DMS114 treated with DMSO at 0.1 percent for 48 hours (cell line): ENCODE measurements around the gene LRPAP1.

ENCODE experiments used
- DNase-seq: peaks from one replicate; lab custom pipeline; 2025; ENCODE audit not compliant: unreplicated experiment; lab: John Stamatoyannopoulos, UW

Gene LRPAP1

DNA sequence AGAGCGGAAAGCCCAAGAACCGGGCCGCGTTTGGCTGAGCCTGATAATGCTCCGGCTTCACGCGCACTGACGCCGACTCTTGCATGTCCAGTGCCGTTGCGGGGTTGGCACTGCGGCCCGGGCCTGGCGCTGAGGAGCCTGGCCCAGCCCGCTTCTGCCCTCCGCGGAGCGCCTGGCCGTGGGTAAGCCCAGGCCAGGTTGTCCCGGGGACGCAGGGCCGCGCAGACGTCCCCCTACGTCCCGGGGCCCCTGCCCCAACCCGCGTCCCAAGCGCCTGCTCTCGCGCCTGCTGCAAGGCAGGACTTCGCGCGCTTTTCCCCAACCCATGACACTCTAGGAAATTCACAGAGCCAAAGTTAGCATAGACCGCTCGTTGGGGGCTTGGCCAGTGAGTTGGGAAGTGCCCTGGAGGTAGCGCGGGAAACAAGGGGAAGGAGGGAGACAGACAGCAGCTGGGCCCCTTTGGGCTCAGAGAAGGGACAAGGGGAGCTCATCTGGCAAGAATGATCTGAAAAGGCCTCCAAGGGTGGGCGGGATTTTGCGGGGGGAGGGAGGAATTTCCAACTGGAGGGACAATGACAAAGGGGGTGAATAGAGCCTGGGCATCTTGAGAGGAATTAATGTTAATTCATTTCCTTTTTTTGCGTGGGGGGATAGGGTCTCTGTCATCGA, 665 bp upstream of the LRPAP1 start:
- DNase-seq: no peak

- DNase-seq: no peak
These were observed 824 bp downstream of the LRPAP1 start for GRCh38 chr4:3531318-3531878.

DNA sequence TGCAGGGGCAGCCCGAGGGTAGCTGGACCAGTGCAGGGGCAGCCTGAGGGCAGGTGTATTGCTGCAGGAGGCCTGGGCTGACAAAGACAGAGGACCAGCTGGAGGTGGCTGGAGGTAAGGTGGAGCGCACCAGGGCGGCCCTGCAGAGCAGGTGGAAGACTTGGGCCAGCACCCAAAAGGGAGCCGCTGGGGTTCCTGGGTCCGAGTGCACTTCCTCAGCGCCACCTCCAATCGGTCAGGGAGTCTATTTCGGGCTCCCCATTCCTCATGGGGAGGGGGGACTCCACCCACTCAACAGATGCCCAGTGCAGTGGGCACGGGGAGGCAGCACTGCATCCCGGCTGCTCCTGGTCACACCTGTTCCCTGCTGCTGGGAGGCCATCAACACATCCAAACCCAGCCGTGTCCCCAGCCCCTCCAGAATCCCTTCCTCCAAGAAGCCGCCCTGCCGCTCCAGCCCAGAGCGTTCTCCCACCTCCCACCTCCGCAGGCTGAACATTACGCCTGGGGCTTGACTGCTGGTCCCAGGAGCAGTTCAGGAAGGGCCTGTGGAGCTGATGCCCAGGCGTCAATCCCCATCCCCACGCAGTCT, 1.5 kb downstream of the LRPAP1 start:
- no peak for DNase-seq

DNA sequence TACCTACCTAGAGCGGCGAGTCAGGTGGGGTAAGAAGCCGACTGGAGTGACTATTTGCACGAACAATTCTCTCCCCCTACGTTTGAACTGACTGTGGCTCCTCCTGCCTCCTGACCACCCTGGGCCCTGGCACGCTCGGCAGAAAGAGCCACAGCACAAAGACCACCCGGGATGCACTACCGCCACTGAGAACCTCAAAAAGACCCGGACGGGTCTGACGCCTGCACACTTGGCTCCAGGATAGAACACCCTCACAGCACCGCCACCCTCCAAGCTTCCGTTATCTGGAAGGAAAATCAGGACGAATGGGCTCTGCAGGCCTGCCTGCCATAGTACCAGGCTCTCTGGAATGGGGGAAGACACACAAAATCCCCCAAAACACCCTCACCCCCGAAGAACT, 2.2 kb downstream of the LRPAP1 start:
- no peak for DNase-seq

DNA sequence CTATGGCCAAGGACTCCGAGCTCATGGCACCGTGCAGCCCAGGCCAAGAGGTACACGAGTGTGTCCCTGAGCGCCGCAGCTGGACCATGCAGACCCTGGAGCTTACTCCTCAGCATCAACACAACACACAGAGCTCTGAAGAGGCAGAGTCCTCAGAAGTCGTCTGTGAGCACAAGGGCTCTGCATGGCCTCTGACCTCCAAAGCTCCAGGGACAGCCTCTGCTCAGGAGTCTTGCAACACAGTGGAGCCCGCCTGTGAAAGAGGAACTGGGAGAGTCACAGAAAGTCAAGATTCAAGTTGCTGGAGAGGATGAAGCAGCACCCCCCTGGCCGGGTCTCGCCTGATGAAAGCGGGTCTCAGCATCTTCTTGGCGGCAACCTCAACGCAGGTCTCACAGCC, 2.9 kb downstream of the LRPAP1 start:
- DNase-seq: no peak

- DNase-seq: no peak
These were observed 4.0 kb downstream of the LRPAP1 start for GRCh38 chr4:3527914-3528876.

DNA sequence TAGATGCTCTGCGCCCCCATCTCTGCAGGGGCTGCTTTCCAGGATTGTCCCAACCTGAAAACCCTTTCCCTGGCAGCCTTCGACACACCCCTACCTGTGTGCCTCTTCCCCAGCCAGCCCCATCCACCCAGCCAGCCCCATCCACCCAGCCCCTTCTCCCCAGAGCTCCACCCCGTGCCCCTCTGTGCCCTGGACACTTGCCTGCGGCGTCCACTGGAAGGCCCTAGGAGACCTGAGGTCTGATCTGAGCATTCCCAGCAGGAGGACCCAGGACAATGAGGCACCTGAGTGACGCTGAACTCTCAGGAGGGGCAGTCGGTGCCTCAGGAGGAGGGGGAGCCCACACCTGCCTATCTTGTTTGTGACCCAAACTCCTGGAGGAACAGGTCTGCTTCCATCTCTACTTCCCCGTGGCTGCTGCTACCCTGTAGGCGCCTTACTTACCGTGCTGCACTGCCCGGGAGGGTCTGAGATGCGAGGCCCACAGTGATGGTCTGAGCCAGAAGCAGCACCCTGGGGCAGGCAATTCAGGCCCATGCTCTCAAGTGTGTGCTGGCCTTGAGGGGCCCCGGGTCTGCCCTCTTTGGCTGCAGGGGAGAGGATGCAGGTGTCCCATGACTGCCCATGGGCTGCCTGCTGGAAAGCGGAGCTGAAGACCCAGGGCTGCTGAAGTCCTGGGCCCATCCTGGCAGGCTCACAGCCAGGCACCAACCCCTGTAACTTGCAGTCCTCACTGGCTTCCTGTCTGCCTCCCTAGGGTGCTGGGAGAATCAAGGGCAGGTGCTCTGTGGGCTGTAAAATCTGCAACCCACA, 4.9 kb downstream of the LRPAP1 start:
- no peak for DNase-seq

GRCh38 chr4:3526456-3526855, 5.8 kb downstream of the LRPAP1 start:
- no peak for DNase-seq

GRCh38 chr4:3525532-3526430, 6.4 kb downstream of the LRPAP1 start:
- DNase-seq: no peak

DNA sequence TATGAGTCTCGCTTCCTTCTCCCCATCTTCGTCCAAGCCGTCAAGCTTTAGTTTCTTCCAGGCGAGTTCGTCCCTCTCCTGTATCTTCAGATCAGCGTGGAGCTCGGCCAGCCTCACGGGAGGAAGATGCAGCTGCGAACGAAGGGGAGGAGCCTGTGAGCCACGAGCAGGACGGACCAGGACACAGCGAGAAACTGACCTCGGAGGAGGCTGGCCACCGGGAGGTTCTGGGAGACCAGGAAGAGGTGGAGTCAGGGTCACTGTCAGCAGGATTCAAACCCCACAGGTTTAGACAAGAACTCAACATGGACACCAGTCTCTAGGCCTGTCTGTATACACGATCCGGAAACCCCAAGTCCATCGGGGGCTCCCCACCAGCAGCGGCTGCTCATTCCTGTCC, 7.3 kb downstream of the LRPAP1 start:
- DNase-seq: no peak

DNA sequence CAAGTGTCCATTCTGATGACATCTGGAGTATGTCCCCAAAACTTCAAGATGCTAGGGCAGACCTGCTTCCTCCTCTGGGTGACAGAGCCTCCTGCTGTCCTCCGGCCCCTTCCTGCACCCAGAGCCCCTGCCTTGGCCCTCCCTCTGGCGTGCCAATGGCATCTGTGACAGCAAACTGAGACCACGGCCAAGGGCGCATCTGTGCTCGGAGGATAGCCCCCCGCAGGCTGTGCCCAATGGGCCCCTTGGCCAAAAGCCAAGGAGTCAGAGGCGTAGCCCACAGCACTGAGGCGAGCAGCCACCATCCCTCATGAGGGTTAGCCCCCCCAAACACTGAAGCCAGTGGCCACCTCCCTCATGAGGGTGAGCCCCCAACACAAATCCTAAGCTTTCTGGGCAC, 7.9 kb downstream of the LRPAP1 start:
- no peak for DNase-seq

- no peak for DNase-seq
These were observed 8.5 kb downstream of the LRPAP1 start for GRCh38 chr4:3523628-3524221.

DNA sequence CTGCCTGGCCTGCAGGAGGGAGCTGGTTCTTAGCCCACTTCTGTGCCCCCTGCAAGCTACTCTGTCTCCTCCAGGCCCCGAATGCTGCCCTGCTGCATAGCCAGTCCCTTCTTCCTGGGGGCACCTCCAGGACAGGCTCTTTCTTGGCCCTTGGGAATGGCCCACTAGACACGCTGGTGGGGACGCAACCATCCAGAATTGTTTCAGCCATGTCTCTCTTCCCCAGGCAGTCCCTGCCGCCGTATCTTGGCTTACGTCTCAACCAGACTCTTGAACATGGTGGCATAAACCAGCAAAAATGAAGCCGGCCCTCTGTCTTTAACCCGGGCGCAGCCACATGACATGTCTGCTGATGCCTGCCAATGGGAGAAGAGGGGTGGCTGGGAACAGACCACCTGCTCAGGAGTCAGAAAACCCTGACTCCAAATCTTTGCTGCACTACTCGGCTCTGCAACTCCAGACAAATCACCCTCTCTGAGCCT, 9.0 kb downstream of the LRPAP1 start:
- no peak for DNase-seq

- DNase-seq: no peak
These were observed 9.6 kb downstream of the LRPAP1 start for GRCh38 chr4:3522651-3523050.

DNA sequence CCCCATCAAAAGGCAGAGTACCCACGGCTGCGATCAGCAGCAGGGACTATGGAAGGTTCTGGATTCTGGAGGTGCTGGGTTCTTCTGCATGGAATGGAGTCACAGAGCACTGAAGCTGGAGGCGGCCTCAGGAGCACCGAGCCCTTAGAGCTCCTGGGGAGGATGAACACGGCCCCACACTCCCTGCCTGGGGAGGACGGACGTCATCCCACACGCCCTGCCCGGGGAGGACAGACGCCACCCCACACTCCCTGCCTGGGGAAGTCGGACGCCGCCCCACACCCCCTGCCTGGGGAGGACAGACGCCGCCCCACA, 9.9 kb downstream of the LRPAP1 start:
- DNase-seq: no peak

DNA sequence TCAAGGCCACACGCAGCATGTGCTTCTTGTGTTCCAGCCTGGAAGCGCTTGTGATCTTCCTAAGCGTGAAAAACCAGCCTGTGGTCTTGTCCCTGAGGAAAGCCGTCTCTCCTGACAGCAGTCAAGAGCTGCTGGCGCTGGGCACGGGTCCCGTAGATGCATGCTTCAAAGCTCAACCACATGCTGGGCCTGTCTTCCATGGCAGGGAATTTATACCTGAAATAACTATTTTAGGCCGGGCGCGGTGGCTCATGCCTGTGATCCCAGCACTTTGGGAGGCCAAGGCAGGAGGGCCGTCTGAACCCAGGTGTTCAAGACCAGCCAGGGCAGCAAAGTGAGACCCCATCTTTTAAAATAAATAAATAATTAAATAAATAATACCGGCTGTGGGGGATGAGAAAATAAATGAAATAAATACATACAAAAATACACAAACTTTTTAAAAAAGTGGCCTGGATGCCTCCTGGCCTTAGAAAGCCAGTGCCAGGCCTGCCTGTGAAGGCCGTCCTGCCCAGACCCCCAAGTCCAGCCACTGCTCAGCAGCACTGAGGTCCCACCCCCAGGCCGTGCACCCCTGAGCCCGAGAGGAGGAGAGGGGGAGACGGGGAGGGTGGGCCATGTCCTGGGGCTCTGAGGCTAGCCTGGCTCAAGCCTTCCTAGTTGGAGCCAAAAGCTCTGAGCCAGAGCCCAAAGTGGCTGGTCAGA, 10.4 kb downstream of the LRPAP1 start:
- DNase-seq: no peak

GRCh38 chr4:3520796-3521600, 11.2 kb downstream of the LRPAP1 start:
- DNase-seq: no peak

GRCh38 chr4:3520276-3520675, 11.9 kb downstream of the LRPAP1 start:
- DNase-seq: no peak
